Measurements from ENCODE around the gene RASGRF2. TPM values are rescaled to one million over a fixed set of nuclear protein-coding genes. Genes with fewer than 3 reads are reported as not detected.

Gene RASGRF2
- total RNA-seq, 1 experiment from 2014 or later = 0.48 TPM

DNA sequence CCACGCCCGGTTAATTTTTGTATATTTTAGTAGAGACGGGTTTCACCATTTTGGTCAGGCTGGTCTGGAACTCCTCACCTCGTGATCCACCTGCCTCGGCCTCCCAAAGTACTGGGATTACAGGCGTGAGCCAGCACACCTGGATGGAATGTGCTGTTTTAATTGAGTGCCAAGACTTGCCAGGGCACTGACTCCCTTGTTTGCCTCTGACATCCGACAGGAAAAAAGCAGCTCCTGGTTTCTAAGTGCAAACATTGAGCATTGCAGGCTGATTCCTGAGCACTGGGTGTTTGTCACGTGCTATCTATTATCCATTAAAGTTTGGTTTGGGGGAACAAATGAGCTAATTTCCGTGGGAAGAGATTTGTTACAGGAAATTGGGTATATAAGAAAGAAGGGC, 202.3 kb downstream of the RASGRF2 start:
- Histone ChIP-seq H3K4me3 (no peak overlapping the region), H3K4me1 (replicated peaks; ENCODE audit: insufficient read depth) (no peaks in the 10 kb centered on the region), H3K9me3 (ENCODE audit: insufficient read depth, low read depth) (no peaks in the 10 kb centered on the region), H3K36me3 (ENCODE audit: low read depth) (no peaks in the 10 kb centered on the region), H3K27ac (no peak overlapping the region), H3K79me2 (ENCODE audit: low read depth) (no peaks in the 10 kb centered on the region), H3K4me2 (no peak overlapping the region), H2AFZ (no peak overlapping the region), H3K9me2 (ENCODE audit: insufficient read depth) (no peaks in the 10 kb centered on the region), H4K20me1 (ENCODE audit: insufficient read depth) (no peaks in the 10 kb centered on the region), H3K27me3 (ENCODE audit: insufficient read depth, low read depth) (no peaks in the 10 kb centered on the region), H3F3A (ENCODE audit: insufficient read depth, low read depth) (no peaks in the 10 kb centered on the region)
- no peak for DNase-seq
- BruUV-seq (replicated peaks) = no TSS peak
- intact Hi-C loops (cut with micrococcal nuclease; ENCODE audit: unreplicated experiment) = no loop called here
- TF ChIP-seq, protein P1, sequence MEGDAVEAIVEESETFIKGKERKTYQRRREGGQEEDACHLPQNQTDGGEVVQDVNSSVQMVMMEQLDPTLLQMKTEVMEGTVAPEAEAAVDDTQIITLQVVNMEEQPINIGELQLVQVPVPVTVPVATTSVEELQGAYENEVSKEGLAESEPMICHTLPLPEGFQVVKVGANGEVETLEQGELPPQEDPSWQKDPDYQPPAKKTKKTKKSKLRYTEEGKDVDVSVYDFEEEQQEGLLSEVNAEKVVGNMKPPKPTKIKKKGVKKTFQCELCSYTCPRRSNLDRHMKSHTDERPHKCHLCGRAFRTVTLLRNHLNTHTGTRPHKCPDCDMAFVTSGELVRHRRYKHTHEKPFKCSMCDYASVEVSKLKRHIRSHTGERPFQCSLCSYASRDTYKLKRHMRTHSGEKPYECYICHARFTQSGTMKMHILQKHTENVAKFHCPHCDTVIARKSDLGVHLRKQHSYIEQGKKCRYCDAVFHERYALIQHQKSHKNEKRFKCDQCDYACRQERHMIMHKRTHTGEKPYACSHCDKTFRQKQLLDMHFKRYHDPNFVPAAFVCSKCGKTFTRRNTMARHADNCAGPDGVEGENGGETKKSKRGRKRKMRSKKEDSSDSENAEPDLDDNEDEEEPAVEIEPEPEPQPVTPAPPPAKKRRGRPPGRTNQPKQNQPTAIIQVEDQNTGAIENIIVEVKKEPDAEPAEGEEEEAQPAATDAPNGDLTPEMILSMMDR (conservative IDR thresholded peaks at IDR 0.05) = no peak
- no peak for TF ChIP-seq EZH2 (IDR thresholded peaks at IDR 0.05; ENCODE audit: low read depth)
- POLR2A ChIA-PET (ENCODE audit: unreplicated experiment) = interaction anchor here (0.8 kb wide), 1 partner anchor 17 kb away, joined by 4 read pairs; no protein-coding TSS in a partner anchor
- CTCF ChIA-PET = interaction anchor here (0.5 to 0.6 kb wide), 2 partner anchors 88 to 101 kb away, joined by 3 to 4 read pairs; no protein-coding TSS in a partner anchor

DNA sequence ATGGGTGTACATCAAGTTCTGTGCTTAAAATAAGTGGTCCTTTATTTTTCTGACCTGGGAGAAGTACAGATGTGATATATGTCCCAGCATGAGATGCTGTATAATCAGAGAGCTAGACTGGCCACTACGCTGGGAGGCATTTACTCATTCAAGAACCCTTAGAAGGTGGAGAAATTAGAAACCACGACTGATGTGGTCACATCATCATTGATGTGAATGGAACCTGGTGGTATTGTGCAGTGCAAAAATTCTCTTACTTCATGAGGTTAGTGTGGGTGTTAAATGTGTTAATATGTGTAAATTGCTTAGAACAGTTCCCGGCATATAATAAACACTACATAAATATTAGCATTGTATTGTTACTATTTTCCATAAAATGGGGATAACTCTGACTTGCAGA, 203.5 kb downstream of the RASGRF2 start:
- intact Hi-C loops (cut with micrococcal nuclease; ENCODE audit: unreplicated experiment) = loop anchor here (2.0 kb wide), 1 partner anchor 477 kb away; no protein-coding TSS in a partner anchor
- no peak overlapping the region for H3K4me3 ChIP-seq
- H3K79me2 ChIP-seq (ENCODE audit: low read depth) = no peaks in the 10 kb centered on the region
- no peak for DNase-seq
- no peaks in the 10 kb centered on the region for H3K4me1 ChIP-seq (replicated peaks; ENCODE audit: insufficient read depth)
- H3K4me2 ChIP-seq = no peak overlapping the region
- H2AFZ ChIP-seq = no peak overlapping the region
- no peaks in the 10 kb centered on the region for H3K36me3 ChIP-seq (ENCODE audit: low read depth)
- ChIA-PET POLR2A (ENCODE audit: unreplicated experiment) (no interaction called here), CTCF (no interaction called here)
- H3K27ac ChIP-seq = no peak overlapping the region
- BruUV-seq (replicated peaks) = no TSS peak
- TF ChIP-seq, protein P1 (conservative IDR thresholded peaks at IDR 0.05) = no peak
- TF ChIP-seq EZH2 (IDR thresholded peaks at IDR 0.05; ENCODE audit: low read depth) = no peak
- H3F3A ChIP-seq (ENCODE audit: insufficient read depth, low read depth) = no peaks in the 10 kb centered on the region
- no peaks in the 10 kb centered on the region for H3K9me2 ChIP-seq (ENCODE audit: insufficient read depth)
- H3K27me3 ChIP-seq (ENCODE audit: insufficient read depth, low read depth) = no peaks in the 10 kb centered on the region
- no peaks in the 10 kb centered on the region for H3K9me3 ChIP-seq (ENCODE audit: insufficient read depth, low read depth)
- H4K20me1 ChIP-seq (ENCODE audit: insufficient read depth) = no peaks in the 10 kb centered on the region

DNA sequence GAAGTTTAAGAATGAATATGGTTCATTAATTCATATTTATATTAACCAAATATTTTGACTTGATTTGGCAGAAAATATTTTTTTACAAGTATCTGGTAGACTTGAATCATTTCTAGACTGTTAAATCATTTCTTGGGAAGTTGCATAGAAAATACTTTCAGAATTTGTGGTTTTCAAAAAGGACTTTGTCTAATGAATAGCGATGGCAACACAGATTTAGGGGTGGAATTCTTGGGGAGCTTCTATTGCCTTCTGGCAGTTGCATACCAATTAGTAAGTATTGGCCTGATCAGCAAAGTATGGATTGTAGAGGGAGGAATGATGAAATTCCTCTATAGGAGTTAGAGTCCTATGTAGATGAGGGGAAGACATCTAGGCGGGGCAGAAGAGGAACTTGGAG, 204.3 kb downstream of the RASGRF2 start:
- Histone ChIP-seq H3K9me2 (ENCODE audit: insufficient read depth) (no peaks in the 10 kb centered on the region), H3K4me1 (replicated peaks; ENCODE audit: insufficient read depth) (no peaks in the 10 kb centered on the region), H3K4me3 (no peak overlapping the region), H2AFZ (no peak overlapping the region), H3F3A (ENCODE audit: insufficient read depth, low read depth) (no peaks in the 10 kb centered on the region), H3K27me3 (ENCODE audit: insufficient read depth, low read depth) (no peaks in the 10 kb centered on the region), H4K20me1 (ENCODE audit: insufficient read depth) (no peaks in the 10 kb centered on the region), H3K9me3 (ENCODE audit: insufficient read depth, low read depth) (no peaks in the 10 kb centered on the region), H3K4me2 (no peak overlapping the region), H3K79me2 (ENCODE audit: low read depth) (no peaks in the 10 kb centered on the region), H3K27ac (no peak overlapping the region), H3K36me3 (ENCODE audit: low read depth) (no peaks in the 10 kb centered on the region)
- CTCF ChIA-PET = no interaction called here
- intact Hi-C loops (cut with micrococcal nuclease; ENCODE audit: unreplicated experiment) = loop anchor here (2.0 kb wide), 1 partner anchor 478 kb away; no protein-coding TSS in a partner anchor
- TF ChIP-seq, protein P1 (conservative IDR thresholded peaks at IDR 0.05) = no peak
- TF ChIP-seq EZH2 (IDR thresholded peaks at IDR 0.05; ENCODE audit: low read depth) = no peak
- POLR2A ChIA-PET (ENCODE audit: unreplicated experiment) = no interaction called here
- no peak for DNase-seq
- no TSS peak for BruUV-seq (replicated peaks)
